HG03457 (cell line): ENCODE data around the gene NXN.
"Not testable (repeated sequence)": the region's sequence is repeated elsewhere in the genome, so short reads cannot be mapped to it uniquely, and the experiment has no call there.

Experiments used
- ATAC-seq: cut with Tn5 transposase; IDR thresholded peaks from one replicate; pipeline ENCODE4 v1.9.1; 2021; ENCODE audit warnings: moderate number of reproducible peaks; ENCODE audit not compliant: unreplicated experiment

The NXN gene

DNA sequence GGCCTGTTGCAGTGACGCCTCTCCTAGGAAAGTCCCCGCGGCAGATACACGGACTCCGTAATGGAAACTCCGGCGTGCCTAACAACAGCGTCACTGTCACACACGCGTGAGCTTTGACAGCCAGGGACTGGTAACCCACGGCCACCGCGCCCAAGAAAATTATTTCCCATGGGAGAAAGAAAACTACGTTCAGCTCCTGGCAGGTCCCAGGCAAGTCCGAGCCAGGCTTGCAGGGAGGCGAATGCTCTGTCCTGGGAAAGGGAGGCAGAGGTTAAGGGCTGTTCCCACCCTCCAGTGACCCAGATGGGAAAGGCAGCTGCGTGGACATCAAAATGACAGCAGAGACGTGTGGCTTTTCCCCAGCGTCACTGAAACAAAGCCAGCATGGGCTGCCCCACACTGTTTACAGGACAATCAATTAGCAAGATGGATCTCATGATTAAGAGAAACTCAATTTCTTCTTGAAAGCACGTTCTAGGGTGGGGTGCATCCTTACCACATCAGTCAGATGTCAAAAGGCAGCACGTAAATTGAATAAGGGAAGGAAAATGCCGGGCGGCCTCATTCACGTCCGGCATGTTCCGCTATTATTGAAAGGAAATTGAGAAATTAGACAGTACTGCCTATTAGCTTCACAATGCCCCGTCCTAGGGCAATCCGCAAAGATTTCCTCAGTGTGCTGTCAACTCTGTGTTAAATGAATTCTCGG lies 82.5 kb downstream of the NXN start:
- no peak for ATAC-seq

DNA sequence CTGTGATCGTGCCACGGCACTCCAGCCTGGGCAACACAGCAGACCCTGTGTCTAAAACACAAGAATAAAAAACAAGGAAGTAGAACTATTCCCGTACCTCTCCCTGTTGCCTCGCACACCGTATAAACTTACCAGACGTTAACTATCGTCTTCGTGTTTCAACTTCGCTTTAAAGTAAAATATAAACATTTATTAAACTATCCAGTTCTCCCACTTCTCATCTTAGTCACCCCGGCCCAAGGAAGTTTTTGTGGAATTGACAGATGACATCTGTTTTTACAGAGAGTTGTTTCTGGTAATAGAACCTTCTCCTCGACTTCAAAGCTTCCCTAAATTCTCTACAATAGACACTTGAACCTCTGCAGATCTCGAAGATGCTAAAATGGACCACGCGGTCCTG lies 83.1 kb downstream of the NXN start:
- ATAC-seq, result no peak

DNA sequence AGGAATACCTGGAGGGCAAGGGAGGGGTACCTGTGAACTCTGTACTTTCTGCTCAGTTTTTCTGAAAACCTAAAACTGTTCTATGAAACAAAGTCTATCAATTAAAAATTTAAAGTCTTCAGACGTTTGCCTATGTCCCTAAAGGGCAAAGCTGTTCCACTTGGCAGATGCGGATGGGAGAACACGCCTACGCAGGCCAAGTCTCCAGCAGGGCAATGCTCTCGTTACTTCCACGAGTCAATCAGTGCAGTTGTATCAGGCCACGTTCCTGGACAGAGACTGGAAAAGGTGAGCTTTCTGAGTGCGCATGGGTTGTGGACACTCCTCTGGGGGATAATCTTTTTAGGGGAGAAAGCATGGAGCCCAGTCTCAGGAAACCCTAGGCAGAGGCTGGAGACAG lies 86.6 kb downstream of the NXN start:
- no peak for ATAC-seq

DNA sequence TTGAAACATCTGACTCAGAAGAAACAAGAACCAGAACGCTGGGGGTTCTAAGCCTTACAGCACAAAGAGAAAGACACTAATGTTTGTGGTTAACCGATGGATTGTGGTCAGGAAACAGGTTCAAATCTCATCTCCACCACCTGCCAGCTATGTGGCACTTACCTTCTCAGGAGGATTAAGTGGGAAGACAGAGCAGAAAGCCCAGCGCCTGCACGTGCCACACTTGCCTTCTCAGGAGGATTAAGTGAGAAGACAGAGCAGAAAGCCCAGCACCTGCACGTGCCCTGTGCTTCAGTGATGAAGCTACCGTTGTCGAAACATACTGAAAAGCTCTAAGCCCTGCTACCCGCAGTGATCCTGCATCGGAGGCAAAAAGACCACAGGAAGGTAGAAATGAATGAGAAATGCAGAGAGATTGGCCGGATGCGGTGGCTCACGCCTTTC lies 90.6 kb downstream of the NXN start:
- no peak for ATAC-seq

DNA sequence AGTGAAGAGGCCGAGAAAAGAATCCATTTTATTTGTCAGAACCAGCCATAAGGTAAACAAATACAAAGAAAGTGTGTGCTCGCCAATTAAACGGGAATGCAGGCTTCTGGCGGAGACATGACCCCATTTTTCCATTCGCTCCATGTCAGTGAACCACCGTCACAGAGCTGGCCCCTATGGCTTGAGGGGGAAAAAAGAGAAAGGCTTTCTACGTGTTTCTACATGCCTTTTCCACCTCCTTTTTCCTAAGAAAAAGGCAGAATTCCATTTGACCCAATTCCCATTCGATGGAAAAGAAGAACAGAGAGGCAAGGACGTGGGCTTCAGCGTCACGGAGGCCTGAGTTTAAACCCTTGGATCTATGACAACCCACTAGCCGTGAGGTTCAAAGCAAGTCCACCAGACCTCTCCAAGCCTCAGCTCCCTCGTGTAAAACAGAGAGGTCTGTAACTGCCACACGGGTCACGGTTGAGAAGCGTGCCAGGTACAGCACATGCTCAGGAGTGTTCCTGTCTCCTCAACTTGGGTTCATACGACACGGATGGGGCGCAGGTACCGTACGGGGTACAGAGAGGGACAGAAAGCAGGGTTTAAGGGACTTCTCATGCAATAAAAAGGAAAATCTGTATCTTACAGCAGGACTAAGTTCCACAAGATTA lies 91.9 kb downstream of the NXN start:
- no peak for ATAC-seq

DNA sequence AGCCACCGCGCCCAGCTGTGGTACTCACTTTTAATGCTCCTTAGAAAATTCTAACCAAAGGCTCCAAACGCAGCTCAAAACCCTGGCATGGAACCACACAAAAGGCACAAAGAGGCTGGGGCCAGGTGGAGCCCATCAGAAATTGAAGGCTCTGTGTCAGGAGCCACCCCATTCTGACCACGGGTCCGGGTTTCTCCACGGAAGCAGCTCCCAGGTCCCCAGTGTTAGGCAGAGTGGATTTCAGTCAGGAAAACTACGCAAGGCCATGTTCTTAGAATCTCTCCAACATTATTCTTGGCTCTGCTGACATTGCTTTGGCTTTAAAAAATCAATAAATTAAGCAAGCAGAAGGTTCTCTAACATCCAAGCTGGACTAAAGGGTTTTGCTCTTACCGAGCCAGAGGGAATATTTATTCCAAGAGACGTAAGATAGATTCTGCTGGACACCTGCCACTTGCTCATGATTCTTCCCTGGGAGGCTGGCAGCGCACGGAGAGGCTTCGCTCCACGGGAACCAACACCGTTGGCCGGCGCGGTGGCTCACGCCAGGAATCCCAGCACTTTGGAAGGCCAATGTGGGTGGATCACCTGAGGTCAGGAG lies 93.5 kb downstream of the NXN start:
- no peak for ATAC-seq

DNA sequence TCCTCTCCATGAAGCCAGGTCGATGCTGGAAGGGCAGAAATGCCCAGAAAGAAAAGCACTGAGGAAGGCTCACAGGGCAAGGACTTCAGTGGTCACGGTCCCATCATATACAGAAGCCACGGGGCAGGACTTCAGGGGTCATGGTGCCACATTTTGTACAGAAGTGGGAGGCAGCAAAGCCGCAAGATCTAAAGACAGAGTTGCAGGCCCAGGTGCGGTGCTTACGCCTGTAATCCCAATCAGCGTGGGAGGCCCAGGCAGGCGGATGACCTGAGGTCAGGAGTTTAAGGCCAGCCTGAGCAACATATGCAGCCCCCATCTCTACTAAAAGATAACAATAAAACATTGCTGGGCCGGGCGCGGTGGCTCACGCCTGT lies 96.0 kb downstream of the NXN start:
- no peak for ATAC-seq

DNA sequence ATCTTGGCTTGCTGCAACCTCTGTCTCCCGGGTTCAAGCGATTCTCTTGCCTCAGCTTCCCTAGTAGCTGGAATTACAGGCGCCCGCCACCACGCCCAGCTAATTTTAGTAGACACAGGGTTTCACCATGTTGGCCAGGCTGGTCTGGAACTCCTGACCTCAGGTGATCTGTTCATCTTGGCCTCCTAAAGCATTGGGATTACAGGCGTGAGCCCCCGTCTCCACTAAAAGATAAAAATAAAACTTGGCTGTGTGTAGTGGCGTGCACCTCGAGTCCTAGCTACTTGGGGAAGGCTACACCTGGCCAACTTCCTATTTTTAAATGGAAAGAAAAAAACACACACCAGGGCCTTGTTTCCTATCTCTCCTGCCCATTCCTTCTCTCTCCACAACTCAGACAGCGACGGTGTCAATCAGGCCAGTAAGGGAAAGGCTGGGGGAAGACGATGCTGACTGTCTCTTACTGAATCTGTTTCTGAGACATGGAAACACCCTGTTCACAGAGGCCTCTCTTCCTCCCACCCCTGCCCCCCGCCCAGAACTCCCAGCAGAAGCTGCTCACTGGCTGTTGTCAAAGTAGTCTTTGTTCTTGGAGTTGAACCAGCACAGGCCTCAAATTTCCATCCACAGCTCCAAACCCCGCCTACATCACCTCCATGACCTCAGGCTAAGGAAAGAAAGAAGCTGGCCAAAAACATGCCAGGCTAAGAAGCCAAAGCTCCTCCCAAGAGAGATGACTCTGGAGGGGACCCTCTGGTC lies 96.6 kb downstream of the NXN start:
- no peak for ATAC-seq

DNA sequence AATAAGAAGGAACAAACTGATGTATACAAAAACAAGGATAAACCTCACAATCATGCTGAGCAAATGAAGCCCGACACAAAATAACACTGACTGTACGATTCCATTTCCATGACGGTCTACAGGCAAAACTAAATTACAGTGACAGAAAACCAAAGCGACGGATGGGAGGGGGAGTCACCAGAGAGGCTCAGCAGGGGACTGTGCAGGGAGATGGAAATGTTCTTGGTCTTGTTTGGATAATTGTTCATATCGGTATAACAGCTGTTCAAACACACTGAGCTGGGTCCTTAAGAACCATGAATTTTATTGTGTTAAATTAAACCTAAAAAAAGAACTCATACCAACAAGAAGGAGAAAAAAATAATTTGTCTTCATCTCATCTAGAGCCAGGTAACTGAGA lies 97.8 kb downstream of the NXN start:
- no peak for ATAC-seq

DNA sequence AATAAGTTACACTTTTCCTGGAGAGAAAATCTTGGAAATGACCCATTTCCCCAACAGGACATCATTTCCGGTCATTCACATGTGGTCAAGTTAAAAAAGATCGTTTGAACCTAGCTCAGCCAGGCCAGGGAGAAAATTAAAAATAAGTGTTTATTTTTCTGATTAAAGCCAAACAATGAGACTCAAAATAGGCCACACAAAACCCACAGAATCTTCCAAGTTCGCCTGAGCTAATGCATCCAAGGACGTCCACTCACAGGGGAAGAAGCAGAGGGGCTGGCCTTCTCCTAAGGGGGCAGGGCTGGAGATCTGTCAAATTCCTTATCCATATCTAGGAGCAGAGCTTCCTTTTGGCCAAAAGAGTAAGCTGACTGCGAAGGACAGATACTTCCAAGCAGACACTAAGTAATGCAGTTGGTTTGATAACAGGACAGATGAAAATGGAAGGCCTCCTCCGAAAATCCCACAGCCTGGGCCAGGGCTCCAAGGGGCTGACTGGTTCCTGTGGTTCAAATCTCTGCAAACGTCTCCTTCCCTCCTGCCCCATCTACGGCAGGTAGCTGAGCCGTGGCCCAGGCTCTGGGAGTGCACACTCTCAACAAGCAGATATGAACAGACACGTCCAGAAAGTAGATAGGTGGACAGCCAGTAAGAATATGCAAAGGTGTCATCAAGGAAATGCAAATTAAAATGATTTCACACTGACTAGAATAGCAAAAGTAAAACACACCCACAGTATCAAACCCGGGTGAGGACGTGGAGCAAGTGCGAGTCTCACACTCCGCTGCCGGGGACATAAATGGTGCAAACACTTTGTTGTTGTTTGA lies 98.9 kb downstream of the NXN start:
- ATAC-seq, result no peak

DNA sequence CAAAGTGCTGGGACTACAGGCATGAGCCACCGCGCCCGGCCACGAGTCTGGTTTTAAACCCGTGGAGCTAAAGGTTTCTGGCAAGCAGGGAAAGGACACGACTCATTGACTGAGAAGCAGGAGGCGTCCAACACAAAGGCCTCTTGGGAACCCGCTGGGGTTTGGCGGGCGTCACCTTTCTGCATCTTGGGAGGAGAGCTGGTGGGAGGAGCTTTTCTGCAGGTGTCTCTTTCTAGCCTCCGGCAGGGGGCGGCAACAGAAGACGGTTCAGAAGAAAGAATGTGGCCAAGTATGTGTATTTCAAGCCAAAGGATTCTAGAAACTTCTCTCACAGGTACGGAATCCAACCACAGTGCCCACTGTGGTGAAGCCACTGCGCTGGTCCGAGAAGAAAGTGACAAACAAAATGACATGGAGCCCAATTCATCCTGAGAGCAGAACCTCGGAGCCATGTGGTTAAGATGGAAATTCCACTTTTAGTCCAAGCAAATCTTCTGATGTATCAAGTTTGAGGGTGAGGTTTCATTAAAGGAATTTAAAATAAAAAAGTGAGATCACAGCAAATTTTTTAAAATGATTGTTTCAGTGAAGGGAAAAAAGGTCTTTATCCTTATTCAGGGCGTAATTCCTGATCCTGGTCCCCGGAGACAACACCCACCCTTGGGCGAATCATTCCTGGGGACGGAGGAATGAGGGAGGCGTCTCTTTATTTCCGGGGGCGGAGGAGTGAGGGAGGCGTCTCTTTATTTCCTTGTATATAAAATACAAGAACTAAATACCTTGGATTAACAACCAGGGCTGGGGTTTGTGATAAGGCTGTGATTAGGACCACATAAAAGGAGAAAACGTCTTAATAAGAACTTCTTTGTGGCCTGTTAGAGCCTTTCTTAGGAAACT lies 99.8 kb downstream of the NXN start:
- no peak for ATAC-seq

DNA sequence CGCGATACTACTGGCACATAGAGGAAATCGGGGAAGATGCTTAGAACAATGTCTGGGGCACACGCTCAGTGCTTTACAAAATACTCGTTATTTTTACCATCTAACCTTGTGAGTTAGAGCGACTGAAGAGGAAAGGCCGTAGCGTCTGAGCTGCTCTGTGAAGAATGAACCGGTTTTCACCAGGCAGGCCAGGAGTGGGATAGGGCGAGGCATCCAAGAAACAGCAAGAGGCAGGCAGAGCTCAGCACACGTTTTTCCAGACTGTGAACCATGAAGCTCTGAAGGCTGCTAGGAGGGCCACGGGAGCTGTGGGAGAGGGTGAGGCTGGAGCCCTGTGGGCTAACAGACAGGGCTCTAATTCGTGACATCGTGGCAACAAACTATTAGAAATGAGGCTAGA lies 101.9 kb downstream of the NXN start:
- ATAC-seq, result no peak

DNA sequence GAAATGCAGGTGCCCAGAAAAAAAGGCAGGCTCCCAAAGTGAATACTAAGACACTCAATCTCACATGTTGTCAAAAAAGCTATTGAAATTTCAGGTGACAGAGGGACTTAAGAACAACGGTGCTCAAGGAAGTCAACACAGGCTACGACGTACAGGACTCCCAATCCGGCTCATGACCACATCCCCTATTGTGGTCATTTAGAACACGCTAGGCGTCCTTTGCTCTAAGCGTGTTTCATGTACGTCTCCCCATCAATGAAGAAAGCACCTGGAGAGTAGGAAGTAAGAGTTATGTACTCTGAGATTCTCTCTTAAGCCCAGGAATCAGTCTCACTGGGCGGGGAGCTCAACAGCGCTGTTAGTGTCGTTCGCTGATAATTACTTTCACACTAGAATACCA lies 103.3 kb downstream of the NXN start:
- ATAC-seq, result no peak

DNA sequence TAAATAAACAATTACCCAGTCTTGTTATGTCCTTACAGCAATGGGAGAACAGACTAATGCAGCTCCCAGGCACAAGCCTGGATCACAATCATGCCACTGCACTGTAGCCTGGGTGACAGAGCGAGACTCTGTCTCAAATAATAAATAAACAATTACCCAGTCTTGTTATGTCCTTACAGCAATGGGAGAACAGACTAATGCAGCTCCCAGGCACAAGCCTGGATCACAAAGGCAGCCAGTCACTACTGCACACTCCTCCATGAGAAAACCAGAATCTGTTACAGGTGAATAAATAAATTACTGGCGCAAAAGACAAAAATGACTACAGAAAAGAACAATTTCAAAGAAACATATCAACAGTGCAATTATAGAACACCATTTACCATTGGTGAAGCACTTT lies 105.0 kb downstream of the NXN start:
- ATAC-seq, result not testable (repeated sequence)

DNA sequence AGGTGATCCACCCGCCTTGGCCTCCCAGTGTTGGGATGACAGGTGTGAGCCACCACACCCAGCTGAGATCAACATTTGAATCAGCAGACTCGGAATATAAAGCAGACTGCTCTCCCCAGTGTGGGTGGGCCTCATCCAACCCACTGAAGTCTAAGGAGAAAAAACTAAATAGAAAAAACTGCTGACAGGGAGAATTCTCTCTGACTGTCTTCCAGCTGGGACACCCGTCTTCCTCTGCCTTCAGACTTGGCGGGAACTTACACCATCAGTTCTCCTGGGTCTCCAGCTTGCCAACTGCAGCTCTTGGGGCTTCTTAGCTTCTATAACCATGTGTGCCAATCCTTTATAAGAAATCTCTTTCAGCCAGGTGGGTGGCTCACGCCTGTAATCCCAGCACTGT lies 106.7 kb downstream of the NXN start:
- no peak for ATAC-seq

DNA sequence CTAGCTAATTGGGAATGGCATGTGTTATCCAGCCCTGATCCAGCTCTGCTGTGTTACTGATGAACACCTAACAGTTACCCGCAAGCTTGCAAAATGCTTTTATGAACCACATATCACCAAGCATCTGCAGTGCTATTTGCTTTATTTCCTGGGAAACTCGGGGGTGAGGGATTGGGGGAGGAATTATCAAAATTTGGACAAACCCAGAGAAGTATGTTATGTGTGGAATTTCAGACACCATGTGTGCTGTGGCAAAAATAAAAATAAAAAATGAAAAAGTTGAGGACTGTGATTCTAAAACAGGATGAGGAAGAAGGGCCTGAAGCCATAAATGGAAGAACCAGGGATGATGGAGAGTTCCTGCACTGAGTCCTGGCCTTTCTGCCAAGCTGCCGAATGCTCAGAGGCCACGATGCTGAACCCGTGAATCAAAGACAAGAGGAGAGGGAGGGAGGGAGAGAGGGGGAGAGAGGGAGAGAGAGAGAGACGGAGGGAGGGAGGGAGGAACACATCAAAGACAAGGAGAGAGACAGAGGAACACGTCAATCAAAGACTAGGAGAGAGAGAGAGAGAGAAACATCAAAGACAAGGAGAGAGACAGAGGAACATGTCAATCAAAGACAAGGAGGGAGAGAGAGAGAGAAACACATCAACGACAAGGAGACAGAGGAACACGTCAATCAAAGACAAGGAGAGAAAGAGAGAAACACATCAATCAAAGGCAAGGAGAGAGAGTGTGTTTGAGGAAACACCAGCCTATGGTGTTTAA lies 107.6 kb downstream of the NXN start:
- ATAC-seq, result no peak

DNA sequence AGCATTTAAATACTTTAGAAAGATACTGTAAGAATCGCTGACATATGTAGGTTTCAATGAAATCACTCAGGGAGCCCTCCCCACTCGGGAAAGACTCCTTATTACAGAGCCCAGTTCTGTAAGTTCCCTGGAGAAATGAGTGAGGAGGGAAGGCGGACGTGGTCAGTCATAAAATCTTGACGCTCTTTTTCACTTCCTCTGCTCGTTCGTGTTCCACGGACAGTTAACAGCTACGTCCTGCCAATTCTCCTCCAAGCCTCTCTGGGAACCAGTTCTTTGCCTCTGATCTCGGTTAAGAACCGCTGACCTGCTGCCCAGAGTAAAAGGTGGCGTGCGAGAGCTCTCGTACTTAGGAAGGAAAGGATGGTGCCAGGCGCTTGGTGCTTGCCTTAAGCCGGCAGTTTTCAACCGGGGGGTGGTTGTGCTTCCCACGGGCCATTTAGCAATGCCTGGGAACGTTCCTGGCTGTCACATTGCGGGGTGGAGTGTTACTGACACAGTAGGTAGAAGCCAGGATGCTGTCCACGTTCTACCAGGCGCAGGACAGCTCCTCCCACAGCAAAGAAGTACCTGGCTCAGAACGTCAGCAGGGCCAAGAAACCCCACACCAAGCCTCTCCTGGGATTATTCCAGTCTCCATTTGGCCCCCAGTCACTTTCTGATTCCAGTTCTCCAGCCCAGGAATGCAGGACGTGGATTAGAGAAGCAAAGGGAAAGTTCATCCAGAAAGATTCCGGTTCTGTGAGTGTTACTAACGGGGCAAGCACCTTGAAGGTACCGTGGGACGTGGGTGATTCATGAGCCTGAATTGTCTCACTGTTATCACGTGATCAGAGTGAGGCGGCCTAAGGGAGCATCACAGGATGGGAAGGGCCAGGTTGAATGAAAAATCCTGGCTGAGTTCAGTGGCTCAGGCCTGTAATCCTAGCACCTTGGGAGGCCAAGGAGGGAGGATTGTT lies 109.7 kb downstream of the NXN start:
- no peak for ATAC-seq

DNA sequence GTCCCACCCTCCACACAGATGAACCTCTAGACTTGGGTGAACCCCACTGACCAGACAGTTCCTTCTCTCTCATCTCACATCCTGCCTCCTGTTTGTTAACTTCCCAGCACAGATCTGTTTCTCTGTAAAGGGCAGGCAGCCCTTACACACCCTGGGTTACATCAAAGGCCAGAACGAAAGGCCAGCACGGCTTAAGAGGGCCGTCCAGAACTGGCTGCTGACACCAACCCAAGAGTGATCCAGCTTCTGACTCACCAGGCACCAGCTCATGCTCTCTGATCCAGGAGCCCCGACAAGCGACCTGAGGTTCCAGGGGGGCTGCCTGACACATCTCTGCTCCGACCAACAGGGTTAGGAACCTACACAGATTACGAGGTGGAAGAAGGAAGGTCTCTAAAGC lies 110.5 kb downstream of the NXN start:
- no peak for ATAC-seq
